HG03432 (cell line): Measurements from ENCODE around the gene NCR1.
"Not testable (repeated sequence)": the region's sequence is repeated elsewhere in the genome, so short reads cannot be mapped to it uniquely, and the experiment has no call there.

Experiments
- ATAC-seq: cut with Tn5 transposase; IDR thresholded peaks from one replicate; pipeline ENCODE4 v1.9.1; 2021; ENCODE audit warnings: mild to moderate bottlenecking, moderate library complexity; ENCODE audit not compliant: unreplicated experiment

Gene NCR1

GRCh38 chr19:54906819-54907218 is 871 bp downstream of the NCR1 start:
- no peak for ATAC-seq

GRCh38 chr19:54907899-54908298 is 2.0 kb downstream of the NCR1 start:
- ATAC-seq, result not testable (repeated sequence)

- no peak for ATAC-seq
Observed at GRCh38 chr19:54916822-54917221, 10.9 kb downstream of the NCR1 start.

- ATAC-seq, result no peak
Observed at GRCh38 chr19:54918499-54918898, 12.6 kb downstream of the NCR1 start.

- not testable (repeated sequence) for ATAC-seq
Observed at GRCh38 chr19:54919646-54920563, 14.0 kb downstream of the NCR1 start.

GRCh38 chr19:54921082-54921481 is 15.1 kb downstream of the NCR1 start:
- no peak for ATAC-seq

GRCh38 chr19:54923276-54923675 is 17.3 kb downstream of the NCR1 start:
- no peak for ATAC-seq

GRCh38 chr19:54928299-54928698 is 22.4 kb downstream of the NCR1 start:
- ATAC-seq, result no peak

- ATAC-seq, result no peak
Observed at GRCh38 chr19:54937926-54938325, 32.0 kb downstream of the NCR1 start.

GRCh38 chr19:54938906-54939305 is 33.0 kb downstream of the NCR1 start:
- ATAC-seq, result no peak

- ATAC-seq, result not testable (repeated sequence)
Observed at GRCh38 chr19:54939538-54939937, 33.6 kb downstream of the NCR1 start.

- not testable (repeated sequence) for ATAC-seq
Observed at GRCh38 chr19:54943772-54944361, 37.9 kb downstream of the NCR1 start.

GRCh38 chr19:54947381-54947780 is 41.4 kb downstream of the NCR1 start, which contains the start of gene NLRP7:
NLRP7 (minus strand) TSS chr19:54947530.
- no peak for ATAC-seq

GRCh38 chr19:54949412-54949811 is 43.5 kb downstream of the NCR1 start:
- no peak for ATAC-seq

- ATAC-seq, result not testable (repeated sequence)
Observed at GRCh38 chr19:54950580-54950979, 44.6 kb downstream of the NCR1 start.

GRCh38 chr19:54952591-54953344 is 46.8 kb downstream of the NCR1 start:
- ATAC-seq, result no peak

GRCh38 chr19:54953345-54953713 is 47.4 kb downstream of the NCR1 start:
- not testable (repeated sequence) for ATAC-seq

- ATAC-seq, result no peak
Observed at GRCh38 chr19:54955376-54955775, 49.4 kb downstream of the NCR1 start.

GRCh38 chr19:54959840-54960239 is 53.9 kb downstream of the NCR1 start:
- ATAC-seq, result no peak
